Small intestine (tissue), 7 donors: Measurements from ENCODE around the gene C11orf24. TPM values are rescaled to one million over a fixed set of nuclear protein-coding genes. Genes with fewer than 3 reads are reported as not detected.

ENCODE experiments used
- DNase-seq, 2 donors: peaks; one replicate each; pipeline versions ENCODE4 v3.0.0 to v3.0.0-alpha.2; 2013
- FAIRE-seq: peaks from 2 replicates; lab custom pipeline; 2012; peaks lifted over from hg19 to GRCh38; lab: Jason Lieb, UNC
- H3K27ac ChIP-seq, 3 donors: one replicate each; pipeline ENCODE4 v1.5.1; 2013; ENCODE audit warnings: low read length in 2 of 3, mild to moderate bottlenecking in 2 of 3, control low read depth in 1 of 3, inconsistent platforms in 1 of 3, low read depth in 1 of 3, moderate library complexity in 1 of 3
- H3K27me3 ChIP-seq, 3 donors: one replicate each; pipeline ENCODE4 v1.6.1; 2013; ENCODE audit warnings: low read length in 3 of 3, inconsistent platforms in 1 of 3; ENCODE audit not compliant: control insufficient read depth in 3 of 3, insufficient read depth in 3 of 3
- H3K36me3 ChIP-seq, 3 donors: one replicate each; pipeline ENCODE4 v1.6.1; 2013; ENCODE audit warnings: low read length in 3 of 3, inconsistent platforms in 1 of 3, low read depth in 1 of 3, mild to moderate bottlenecking in 1 of 3, moderate library complexity in 1 of 3; ENCODE audit not compliant: control insufficient read depth in 3 of 3, insufficient read depth in 2 of 3
- H3K4me1 ChIP-seq, 3 donors: one replicate each; pipeline ENCODE4 v1.6.1; 2013; ENCODE audit warnings: low read length in 2 of 3, inconsistent platforms in 1 of 3, low read depth in 1 of 3, mild to moderate bottlenecking in 1 of 3, moderate library complexity in 1 of 3; ENCODE audit not compliant: control insufficient read depth in 3 of 3, insufficient read depth in 2 of 3
- H3K4me3 ChIP-seq, 3 donors: one replicate each; pipeline ENCODE4 v1.5.1; 2013; ENCODE audit warnings: low read length in 3 of 3, control low read depth in 1 of 3, inconsistent platforms in 1 of 3, low read depth in 1 of 3, mild to moderate bottlenecking in 1 of 3, moderate library complexity in 1 of 3
- H3K9me3 ChIP-seq, 2 donors: one replicate each; pipeline ENCODE4 v1.6.1; 2013; ENCODE audit warnings: low read depth in 1 of 2, low read length in 1 of 2; ENCODE audit not compliant: control insufficient read depth in 2 of 2, insufficient read depth in 1 of 2
- WGBS, 3 donors: extraction: QIAGEN DNeasy Blood & Tissue Kit; methylation state at CpG; one replicate each; pipeline ENCODE4 v1.1.7; 2013; 5-methylcytosine and 5-hydroxymethylcytosine counted together
- polyA plus RNA-seq, 4 donors: library from polyadenylated mRNA; stranded (reverse) in 3 of 4; unstranded in 1 of 4; fragments of 200-250 nt in 3 of 4; fragments of 120-200 nt in 1 of 4; gene quantifications; one replicate each; pipeline versions ENCODE4 v1.2.1 to v1.2.3, GENCODE V29; 2013
- donor health status: healthy with polysubstance abuse.
- donor health status: control.
- donor health status: control.
- donor health status: Bipolar disorder and iron deficiency.
- donor health status: healthy.

The C11orf24 gene
- polyA plus RNA-seq, 4 donors: 39.4 to 168 (median 94.3) TPM

- DNase-seq: peak in 1 of 2 donors; percentile 56
- H3K4me3 ChIP-seq: peak overlapping the region; percentile 59 to 92 (median 78)
- peaks cover 0 to 41% (median 3%) of the 10 kb centered on the region in 3 donors for H3K4me1 ChIP-seq
- H3K36me3 ChIP-seq: peaks cover 0 to 17% (median 0%) of the 10 kb centered on the region in 3 donors
- peak overlapping the region; percentile 92 to 96 (median 92) for H3K27ac ChIP-seq
- FAIRE-seq: no peak
- no peaks in the 10 kb centered on the region for H3K27me3 ChIP-seq
- 1 to 2% (median 1%) methylated on average over 56 to 102 of the region's 102 CpGs for WGBS, 3 donors
- no peaks in the 10 kb centered on the region for H3K9me3 ChIP-seq
These were observed 41.2 kb upstream of the C11orf24 start for GRCh38 chr11:68312780-68313573.

GRCh38 chr11:68312117-68312779, 40.5 kb upstream of the C11orf24 start, which contains the start of gene LRP5:
Gene LRP5 (plus strand): TSS chr11:68312591. CDS start chr11:68312715, 124 bp downstream.
- Histone ChIP-seq H3K4me3 (peak within 1 kb of the TSS; percentile 59 to 92 (median 78)), H3K36me3 (peaks cover 0 to 12% (median 0%) of the 10 kb centered on the region in 3 donors), H3K27me3 (no peaks in the 10 kb centered on the region), H3K27ac (peak within 1 kb of the TSS; percentile 92 to 96 (median 92)), H3K4me1 (peaks cover 0 to 38% (median under 1%) of the 10 kb centered on the region in 3 donors), H3K9me3 (no peaks in the 10 kb centered on the region)
- peak; percentile 59 to 84 for DNase-seq
- 2 to 7% (median 6%) methylated on average over 21 to 85 of the region's 85 CpGs for WGBS, 3 donors
- FAIRE-seq: no peak

GRCh38 chr11:68311160-68312116, 39.7 kb upstream of the C11orf24 start:
- Histone ChIP-seq H3K36me3 (peaks cover 0 to 4% (median 0%) of the 10 kb centered on the region in 3 donors), H3K27me3 (no peaks in the 10 kb centered on the region), H3K27ac (peak overlapping the region; percentile 58 to 80 (median 59)), H3K4me1 (peaks cover 0 to 30% (median 0%) of the 10 kb centered on the region in 3 donors), H3K4me3 (peak overlapping the region in 2 of 3 donors; percentile 34 to 92), H3K9me3 (no peaks in the 10 kb centered on the region)
- WGBS, 3 donors: 80 to 87% (median 84%) methylated on average over 25 of the region's 25 CpGs
- FAIRE-seq: no peak
- no peak for DNase-seq

GRCh38 chr11:68309621-68310185, 37.9 kb upstream of the C11orf24 start:
- H3K27ac ChIP-seq: peak overlapping the region in 2 of 3 donors; percentile 6 to 65
- 78 to 88% (median 85%) methylated on average over 2 of the region's 2 CpGs for WGBS, 3 donors
- peak in 1 of 2 donors; percentile 63 for DNase-seq

GRCh38 chr11:68308068-68308467, 36.3 kb upstream of the C11orf24 start:
- DNase-seq (no peak), FAIRE-seq (no peak)
- H3K27me3 ChIP-seq: no peaks in the 10 kb centered on the region
- WGBS, 3 donors: 83 to 85% (median 84%) methylated on average over 11 of the region's 11 CpGs
- no peak overlapping the region for H3K27ac ChIP-seq
- no peaks in the 10 kb centered on the region for H3K36me3 ChIP-seq
- peaks cover 0 to 8% of the 10 kb centered on the region in 2 donors for H3K9me3 ChIP-seq
- H3K4me3 ChIP-seq: no peak overlapping the region
- H3K4me1 ChIP-seq: peaks cover 0 to 19% (median 0%) of the 10 kb centered on the region in 3 donors

More at GRCh38 chr11:68309621-68310185, 37.9 kb upstream of the C11orf24 start:
- Histone ChIP-seq H3K36me3 (no peaks in the 10 kb centered on the region), H3K27me3 (no peaks in the 10 kb centered on the region), H3K4me3 (no peak overlapping the region), H3K4me1 (peaks cover 0 to 16% (median 0%) of the 10 kb centered on the region in 3 donors), H3K9me3 (no peaks in the 10 kb centered on the region)
- FAIRE-seq: no peak

- Histone ChIP-seq H3K9me3 (peaks cover 0 to 8% of the 10 kb centered on the region in 2 donors), H3K4me3 (no peak overlapping the region), H3K27me3 (no peaks in the 10 kb centered on the region), H3K27ac (no peak overlapping the region), H3K4me1 (peaks cover 0 to 28% (median 2%) of the 10 kb centered on the region in 3 donors), H3K36me3 (no peaks in the 10 kb centered on the region)
- WGBS, 3 donors: 89 to 100% (median 95%) methylated on average over 3 of the region's 3 CpGs
- FAIRE-seq (no peak), DNase-seq (no peak)
These were observed 34.9 kb upstream of the C11orf24 start for GRCh38 chr11:68306636-68307035.

- Histone ChIP-seq H3K27ac (no peak overlapping the region), H3K4me3 (no peak overlapping the region), H3K9me3 (peaks cover 0 to 8% of the 10 kb centered on the region in 2 donors), H3K4me1 (peaks cover 0 to 22% (median 2%) of the 10 kb centered on the region in 3 donors), H3K27me3 (no peaks in the 10 kb centered on the region), H3K36me3 (no peaks in the 10 kb centered on the region)
- 94 to 99% (median 94%) methylated on average over 7 of the region's 7 CpGs for WGBS, 3 donors
- FAIRE-seq (no peak), DNase-seq (no peak)
These were observed 32.4 kb upstream of the C11orf24 start for GRCh38 chr11:68303982-68304780.
